OCI-LY7 (cell line): ENCODE measurements around the gene GSE1.

Source experiments
- EZH2phosphoT487 ChIP-seq: fragments of 200-600 bp; sonication (generic); IDR thresholded peaks from 2 replicates; pipeline ENCODE4 v1.6.1; 2018; ENCODE audit warnings: low read depth, borderline replicate concordance, mild to moderate bottlenecking, mixed run types, antibody characterized with exemption, low read length, moderate library complexity, mixed read lengths
- TF ChIP-seq, protein P1 (sequence below): fragments of 200-600 bp; sonication (generic); conservative IDR thresholded peaks from 2 replicates; pipeline ENCODE4 v1.5.1; 2014; ENCODE audit warnings: mild to moderate bottlenecking, antibody characterized with exemption, low read length, moderate library complexity, mixed read lengths

DNA sequence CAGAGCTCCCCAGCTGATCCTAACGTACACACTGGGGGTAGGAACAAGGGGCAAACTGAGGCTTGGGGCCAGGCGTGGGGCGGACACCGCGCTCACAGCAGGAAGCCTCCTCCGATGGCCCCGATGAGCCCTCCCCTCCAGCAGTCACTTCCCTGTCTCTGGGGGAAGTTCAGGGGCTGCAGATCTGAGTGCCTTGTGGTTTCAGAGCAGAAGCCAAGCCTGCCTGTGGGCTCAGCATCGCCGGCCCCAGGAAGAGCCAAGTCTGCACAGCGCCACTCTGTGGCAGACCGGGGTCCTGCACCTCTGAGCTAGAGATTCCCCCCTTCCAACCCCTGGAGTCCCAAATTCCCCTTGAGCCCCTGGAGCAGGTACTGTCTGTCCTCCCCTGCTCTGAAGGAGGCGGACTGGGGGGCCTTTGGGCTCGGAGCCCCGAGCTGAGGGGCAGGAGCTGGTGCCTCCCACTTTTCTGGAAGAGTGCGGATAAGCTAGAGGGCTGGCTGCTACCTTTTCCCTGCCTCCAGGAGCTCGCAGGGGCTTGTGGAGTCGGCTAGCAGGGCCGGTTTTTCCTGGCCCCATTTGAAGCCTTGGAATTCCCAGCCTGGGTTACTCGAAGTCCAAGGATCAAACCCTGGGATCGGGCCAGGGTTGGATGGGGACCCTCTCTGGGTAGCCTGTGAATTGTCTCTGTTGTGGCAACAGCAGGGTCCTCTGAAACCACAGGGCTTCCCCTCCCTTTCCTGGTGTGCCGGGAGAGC, 2.9 kb downstream of the GSE1 start:
- TF ChIP-seq, protein P1, sequence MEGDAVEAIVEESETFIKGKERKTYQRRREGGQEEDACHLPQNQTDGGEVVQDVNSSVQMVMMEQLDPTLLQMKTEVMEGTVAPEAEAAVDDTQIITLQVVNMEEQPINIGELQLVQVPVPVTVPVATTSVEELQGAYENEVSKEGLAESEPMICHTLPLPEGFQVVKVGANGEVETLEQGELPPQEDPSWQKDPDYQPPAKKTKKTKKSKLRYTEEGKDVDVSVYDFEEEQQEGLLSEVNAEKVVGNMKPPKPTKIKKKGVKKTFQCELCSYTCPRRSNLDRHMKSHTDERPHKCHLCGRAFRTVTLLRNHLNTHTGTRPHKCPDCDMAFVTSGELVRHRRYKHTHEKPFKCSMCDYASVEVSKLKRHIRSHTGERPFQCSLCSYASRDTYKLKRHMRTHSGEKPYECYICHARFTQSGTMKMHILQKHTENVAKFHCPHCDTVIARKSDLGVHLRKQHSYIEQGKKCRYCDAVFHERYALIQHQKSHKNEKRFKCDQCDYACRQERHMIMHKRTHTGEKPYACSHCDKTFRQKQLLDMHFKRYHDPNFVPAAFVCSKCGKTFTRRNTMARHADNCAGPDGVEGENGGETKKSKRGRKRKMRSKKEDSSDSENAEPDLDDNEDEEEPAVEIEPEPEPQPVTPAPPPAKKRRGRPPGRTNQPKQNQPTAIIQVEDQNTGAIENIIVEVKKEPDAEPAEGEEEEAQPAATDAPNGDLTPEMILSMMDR = peak; percentile 97
- TF ChIP-seq EZH2phosphoT487 = no peak
